22Rv1 (cell line): ENCODE measurements around the gene MAPK9.

ENCODE experiments used
- ZFX ChIP-seq: fragments of 450-650 bp; IDR thresholded peaks from 2 replicates; pipeline ENCODE4 v1.6.1; 2017; ENCODE audit warnings: antibody characterized with exemption, borderline replicate concordance
- TF ChIP-seq, protein P1 (sequence below): fragments of 450-650 bp; IDR thresholded peaks from 2 replicates; pipeline ENCODE4 v1.5.1; 2017; ENCODE audit warnings: mild to moderate bottlenecking

DNA sequence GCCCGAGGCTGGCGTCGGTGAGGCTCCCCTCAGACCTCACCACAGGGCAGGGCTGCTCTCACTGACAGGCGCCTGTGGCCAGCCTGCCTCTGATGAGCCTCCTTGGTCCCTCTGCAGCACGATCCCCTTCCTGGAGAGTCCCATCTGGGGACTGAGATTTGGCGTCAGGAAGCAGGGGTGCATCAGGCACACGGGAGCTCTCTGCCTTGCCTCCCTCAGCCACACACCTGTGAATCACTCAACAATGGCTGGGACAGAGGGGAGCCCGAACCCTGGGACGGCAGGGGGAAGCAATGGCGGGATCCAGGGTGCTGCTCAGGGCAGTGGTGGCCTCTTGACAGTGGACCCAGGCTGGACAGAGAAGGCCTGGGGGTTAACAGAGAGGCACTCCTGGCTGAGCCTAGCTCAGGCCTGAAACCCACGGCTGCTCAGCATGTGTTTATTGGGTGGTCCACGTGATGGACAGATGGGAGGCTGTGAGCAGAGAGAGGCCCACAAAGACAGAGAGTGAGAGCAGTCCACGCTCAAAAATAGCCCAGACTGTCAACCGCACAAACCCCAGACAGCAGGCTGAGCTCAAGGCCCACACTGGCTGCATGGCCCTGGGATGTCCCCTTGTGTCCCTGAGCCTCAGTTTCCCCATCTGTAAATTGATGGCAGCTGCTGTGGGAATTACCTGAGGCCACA lies 94.7 kb downstream of the MAPK9 start:
- TF ChIP-seq, protein P1, sequence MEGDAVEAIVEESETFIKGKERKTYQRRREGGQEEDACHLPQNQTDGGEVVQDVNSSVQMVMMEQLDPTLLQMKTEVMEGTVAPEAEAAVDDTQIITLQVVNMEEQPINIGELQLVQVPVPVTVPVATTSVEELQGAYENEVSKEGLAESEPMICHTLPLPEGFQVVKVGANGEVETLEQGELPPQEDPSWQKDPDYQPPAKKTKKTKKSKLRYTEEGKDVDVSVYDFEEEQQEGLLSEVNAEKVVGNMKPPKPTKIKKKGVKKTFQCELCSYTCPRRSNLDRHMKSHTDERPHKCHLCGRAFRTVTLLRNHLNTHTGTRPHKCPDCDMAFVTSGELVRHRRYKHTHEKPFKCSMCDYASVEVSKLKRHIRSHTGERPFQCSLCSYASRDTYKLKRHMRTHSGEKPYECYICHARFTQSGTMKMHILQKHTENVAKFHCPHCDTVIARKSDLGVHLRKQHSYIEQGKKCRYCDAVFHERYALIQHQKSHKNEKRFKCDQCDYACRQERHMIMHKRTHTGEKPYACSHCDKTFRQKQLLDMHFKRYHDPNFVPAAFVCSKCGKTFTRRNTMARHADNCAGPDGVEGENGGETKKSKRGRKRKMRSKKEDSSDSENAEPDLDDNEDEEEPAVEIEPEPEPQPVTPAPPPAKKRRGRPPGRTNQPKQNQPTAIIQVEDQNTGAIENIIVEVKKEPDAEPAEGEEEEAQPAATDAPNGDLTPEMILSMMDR = no peak
- no peak for TF ChIP-seq ZFX
